ENCODE data around the gene ZNF668.

- TF ChIP-seq CTCF (IDR thresholded peaks at IDR 0.05; ENCODE audit: low read depth, low read length, missing input control): no peak
- no peak for TF ChIP-seq MAX (IDR thresholded peaks at IDR 0.05)
- no peak for TF ChIP-seq RXRA (IDR thresholded peaks at IDR 0.05)
- no peak for TF ChIP-seq HNF4G (IDR thresholded peaks at IDR 0.05)
- no peak for TF ChIP-seq GABPA (IDR thresholded peaks at IDR 0.05 in 1 of 2, conservative IDR thresholded peaks at IDR 0.05 in 1 of 2)
- TF ChIP-seq TAF1 (conservative IDR thresholded peaks at IDR 0.05): no peak
- TF ChIP-seq, protein P1, sequence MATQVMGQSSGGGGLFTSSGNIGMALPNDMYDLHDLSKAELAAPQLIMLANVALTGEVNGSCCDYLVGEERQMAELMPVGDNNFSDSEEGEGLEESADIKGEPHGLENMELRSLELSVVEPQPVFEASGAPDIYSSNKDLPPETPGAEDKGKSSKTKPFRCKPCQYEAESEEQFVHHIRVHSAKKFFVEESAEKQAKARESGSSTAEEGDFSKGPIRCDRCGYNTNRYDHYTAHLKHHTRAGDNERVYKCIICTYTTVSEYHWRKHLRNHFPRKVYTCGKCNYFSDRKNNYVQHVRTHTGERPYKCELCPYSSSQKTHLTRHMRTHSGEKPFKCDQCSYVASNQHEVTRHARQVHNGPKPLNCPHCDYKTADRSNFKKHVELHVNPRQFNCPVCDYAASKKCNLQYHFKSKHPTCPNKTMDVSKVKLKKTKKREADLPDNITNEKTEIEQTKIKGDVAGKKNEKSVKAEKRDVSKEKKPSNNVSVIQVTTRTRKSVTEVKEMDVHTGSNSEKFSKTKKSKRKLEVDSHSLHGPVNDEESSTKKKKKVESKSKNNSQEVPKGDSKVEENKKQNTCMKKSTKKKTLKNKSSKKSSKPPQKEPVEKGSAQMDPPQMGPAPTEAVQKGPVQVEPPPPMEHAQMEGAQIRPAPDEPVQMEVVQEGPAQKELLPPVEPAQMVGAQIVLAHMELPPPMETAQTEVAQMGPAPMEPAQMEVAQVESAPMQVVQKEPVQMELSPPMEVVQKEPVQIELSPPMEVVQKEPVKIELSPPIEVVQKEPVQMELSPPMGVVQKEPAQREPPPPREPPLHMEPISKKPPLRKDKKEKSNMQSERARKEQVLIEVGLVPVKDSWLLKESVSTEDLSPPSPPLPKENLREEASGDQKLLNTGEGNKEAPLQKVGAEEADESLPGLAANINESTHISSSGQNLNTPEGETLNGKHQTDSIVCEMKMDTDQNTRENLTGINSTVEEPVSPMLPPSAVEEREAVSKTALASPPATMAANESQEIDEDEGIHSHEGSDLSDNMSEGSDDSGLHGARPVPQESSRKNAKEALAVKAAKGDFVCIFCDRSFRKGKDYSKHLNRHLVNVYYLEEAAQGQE (IDR thresholded peaks at IDR 0.05): no peak
- no peak for TF ChIP-seq EGR1 (IDR thresholded peaks at IDR 0.05; ENCODE audit: low read depth in 2 of 2)
- TF ChIP-seq RAD21 (IDR thresholded peaks at IDR 0.05): no peak
Measured at GRCh38 chr16:31029272-31029671, 44.8 kb downstream of the ZNF668 start.

All from liver (tissue), 3 donors.